Left colon (tissue), 2 donors: Measurements from ENCODE around the gene ZCCHC24. TPM values are rescaled to one million over a fixed set of nuclear protein-coding genes. Genes with fewer than 3 reads are reported as not detected.

Experiments used
- ATAC-seq: fragments of 200-7000 bp; cut with Tn5 transposase; one replicate; pipeline ENCODE4 v1.9.1; 2020; ENCODE audit warnings: mild to moderate bottlenecking, moderate library complexity
- DNase-seq, 2 donors: peaks; one replicate each; pipeline ENCODE4 v3.0.0-alpha.2; 2020
- intact Hi-C, 2 donors: fragments of 100-400 bp; cut with DNase I in 1 of 2; cut with micrococcal nuclease in 1 of 2; formaldehyde crosslinking; loops; one replicate each; pipeline versions ENCODE4 v1.11.2 to v1.14.0; 2022; cut with DNase I, micrococcal nuclease
- total RNA-seq, 2 donors: library from RNA; stranded (reverse); fragmentation: NEBNext Ultra II Directional; extraction: Animal tissue kit (Norgen Biotek cat#: 25700); gene quantifications; one replicate each; pipeline ENCODE4 v1.2.1, GENCODE V29; 2021
- donor health status: DM: no; HTN: no; CAD: no.
- donor health status: DM: yes; HTN: yes; CAD: no.

ZCCHC24 gene
- total RNA-seq, 2 donors from 2014 or later: 5.3 to 18.4 TPM

GRCh38 chr10:79381804-79382221 lies 63.6 kb downstream of the ZCCHC24 start:
- ATAC-seq (peak; percentile 55), DNase-seq (peak; percentile 53 to 76)
- intact Hi-C loops: no loop called here

- ATAC-seq (no peak), DNase-seq (peak in 1 of 2 donors; percentile 23)
- intact Hi-C loops: no loop called here
Measured at GRCh38 chr10:79380946-79381721, 64.3 kb downstream of the ZCCHC24 start.

- intact Hi-C loops: no loop called here
- DNase-seq (peak; percentile 20 to 41), ATAC-seq (peak; percentile 45)
Measured at GRCh38 chr10:79380125-79380945, 65.1 kb downstream of the ZCCHC24 start.

GRCh38 chr10:79379512-79380124 lies 65.8 kb downstream of the ZCCHC24 start:
- peak; percentile 21 to 39 for DNase-seq
- intact Hi-C loops: loop anchor here (5.0 to 10.0 kb wide), 2 partner anchors 88 to 105 kb away; no protein-coding TSS in a partner anchor
- no peak for ATAC-seq

DNA sequence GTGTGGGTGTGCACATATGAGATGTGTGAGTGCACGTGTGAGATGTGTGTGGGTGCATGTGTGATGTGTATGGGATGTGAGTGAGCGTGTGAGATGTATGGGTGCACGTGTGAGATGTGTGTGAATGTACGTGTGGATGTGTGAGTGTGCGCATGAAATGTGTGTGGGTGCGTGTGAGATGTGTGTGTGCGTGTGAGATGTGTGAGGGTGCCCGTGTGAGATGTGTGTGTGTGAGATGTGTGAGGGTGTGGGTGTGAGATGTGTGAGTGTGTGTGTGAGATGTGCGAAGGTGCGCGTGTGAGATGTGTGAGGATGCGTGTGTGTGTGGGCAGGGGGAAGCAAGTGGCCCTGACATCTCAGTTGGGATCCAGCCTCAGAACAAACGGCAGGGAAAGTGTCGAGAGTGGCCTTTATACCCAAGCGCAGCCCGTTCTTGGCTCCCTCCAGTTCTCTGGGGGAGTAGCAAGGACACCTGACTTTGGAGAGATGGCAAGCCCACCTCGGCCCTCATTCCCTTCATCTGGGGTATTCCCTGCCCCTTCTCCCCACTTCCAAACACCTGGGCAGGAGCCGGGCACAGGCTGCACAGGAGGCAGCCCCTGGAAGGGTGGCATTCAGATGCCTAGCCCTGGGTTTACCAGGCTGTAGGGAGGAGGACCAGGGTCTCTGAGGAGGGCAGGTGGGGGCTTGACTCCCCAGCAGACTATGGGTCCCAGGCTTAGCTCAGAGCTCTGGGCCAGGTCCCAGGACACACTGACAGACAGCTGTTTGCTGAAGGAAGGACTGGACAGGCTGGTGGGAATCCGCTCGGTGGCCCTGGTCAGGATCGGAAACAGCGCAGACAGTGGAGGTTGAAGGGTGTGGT lies 66.5 kb downstream of the ZCCHC24 start:
- no peak for ATAC-seq
- DNase-seq: peak in 1 of 2 donors; percentile 24
- intact Hi-C loops: loop anchor here (5.0 to 10.0 kb wide), 2 partner anchors 88 to 106 kb away; no protein-coding TSS in a partner anchor

GRCh38 chr10:79378383-79378646 lies 67.1 kb downstream of the ZCCHC24 start:
- DNase-seq: peak in 1 of 2 donors; percentile 3
- intact Hi-C loops: loop anchor here (5.0 to 10.0 kb wide), 2 partner anchors 89 to 106 kb away; no protein-coding TSS in a partner anchor
- no peak for ATAC-seq

- intact Hi-C loops: loop anchor here (5.0 to 10.0 kb wide), 2 partner anchors 90 to 107 kb away; no protein-coding TSS in a partner anchor
- ATAC-seq (no peak), DNase-seq (peak; percentile 2 to 12)
Measured at GRCh38 chr10:79377557-79378382, 67.7 kb downstream of the ZCCHC24 start.

GRCh38 chr10:79376751-79377556 lies 68.5 kb downstream of the ZCCHC24 start:
- intact Hi-C loops: loop anchor here (5.0 to 10.0 kb wide), 2 partner anchors 90 to 108 kb away; no protein-coding TSS in a partner anchor
- ATAC-seq (no peak), DNase-seq (peak in 1 of 2 donors; percentile 13)

- intact Hi-C loops: loop anchor here (5.0 to 10.0 kb wide), 2 partner anchors 91 to 109 kb away; no protein-coding TSS in a partner anchor
- peak in 1 of 2 donors; percentile 9 for DNase-seq
- ATAC-seq: no peak
Measured at GRCh38 chr10:79376078-79376628, 69.3 kb downstream of the ZCCHC24 start.

DNA sequence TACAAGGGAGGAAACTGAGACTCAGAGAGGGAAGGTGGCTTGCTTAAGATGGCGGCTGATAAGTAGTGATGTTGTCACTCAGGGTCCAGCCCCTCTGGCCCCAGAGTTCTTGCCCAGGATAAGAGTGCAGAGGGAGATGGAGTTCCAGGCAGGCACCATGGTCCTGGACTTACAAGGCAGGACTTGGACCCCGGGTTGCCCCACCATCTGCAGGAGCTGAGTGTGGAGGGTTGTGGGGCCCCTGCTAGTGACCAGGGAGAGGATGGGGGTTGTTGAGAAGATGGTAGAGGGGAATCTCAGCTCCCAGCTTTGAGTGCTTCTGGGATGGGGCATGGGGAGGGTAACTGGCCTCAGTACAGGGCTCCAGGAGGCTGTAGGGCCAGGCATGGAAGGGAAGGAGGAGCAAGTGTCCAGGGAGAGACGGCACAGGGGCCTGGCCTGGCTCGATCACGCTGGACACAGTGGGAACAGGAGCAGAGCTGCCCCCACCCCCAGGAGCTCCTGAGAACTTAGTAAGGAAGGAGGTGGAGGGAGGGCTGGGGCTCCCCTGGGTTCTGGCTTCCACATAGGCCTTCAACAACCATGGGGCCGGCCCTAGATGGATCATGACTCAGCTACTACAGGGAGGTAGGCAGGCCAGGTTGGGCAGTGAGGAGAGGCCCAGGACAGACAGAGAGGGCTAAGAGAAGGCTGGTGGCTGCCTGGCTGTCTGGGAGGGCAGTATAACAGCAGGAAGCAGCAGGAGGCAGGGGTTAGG lies 69.9 kb downstream of the ZCCHC24 start:
- ATAC-seq (no peak), DNase-seq (peak in 1 of 2 donors; percentile 28)

GRCh38 chr10:79374312-79375191 lies 70.9 kb downstream of the ZCCHC24 start:
- ATAC-seq (peak; percentile 84), DNase-seq (peak; percentile 65 to 78)
- intact Hi-C loops: loop anchor here (5.0 to 10.0 kb wide), 2 partner anchors 93 to 110 kb away; no protein-coding TSS in a partner anchor

More for the DNA sequence above, 69.9 kb downstream of the ZCCHC24 start:
- intact Hi-C loops: loop anchor here (5.0 to 10.0 kb wide), 2 partner anchors 92 to 109 kb away; no protein-coding TSS in a partner anchor

DNA sequence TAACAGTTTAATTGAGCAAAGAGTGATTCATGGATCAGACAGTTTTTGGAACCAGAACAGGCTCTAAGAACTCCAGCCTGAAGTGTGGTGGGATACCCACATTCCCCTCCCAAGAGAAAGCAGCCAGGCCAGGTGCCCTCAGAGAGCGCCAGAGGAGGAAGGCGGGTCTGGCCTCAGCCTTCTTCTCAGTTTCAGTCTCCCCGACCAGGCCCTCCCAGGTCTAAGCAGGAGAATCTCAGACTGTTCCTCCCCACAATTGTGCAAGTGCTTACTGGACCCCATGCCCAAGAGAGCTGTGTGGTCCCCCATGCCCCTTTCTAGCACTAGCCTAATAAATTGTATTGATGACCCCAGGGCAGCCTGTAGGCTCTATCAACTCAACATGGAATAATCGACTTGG lies 72.6 kb downstream of the ZCCHC24 start:
- peak in 1 of 2 donors; percentile 6 for DNase-seq

DNA sequence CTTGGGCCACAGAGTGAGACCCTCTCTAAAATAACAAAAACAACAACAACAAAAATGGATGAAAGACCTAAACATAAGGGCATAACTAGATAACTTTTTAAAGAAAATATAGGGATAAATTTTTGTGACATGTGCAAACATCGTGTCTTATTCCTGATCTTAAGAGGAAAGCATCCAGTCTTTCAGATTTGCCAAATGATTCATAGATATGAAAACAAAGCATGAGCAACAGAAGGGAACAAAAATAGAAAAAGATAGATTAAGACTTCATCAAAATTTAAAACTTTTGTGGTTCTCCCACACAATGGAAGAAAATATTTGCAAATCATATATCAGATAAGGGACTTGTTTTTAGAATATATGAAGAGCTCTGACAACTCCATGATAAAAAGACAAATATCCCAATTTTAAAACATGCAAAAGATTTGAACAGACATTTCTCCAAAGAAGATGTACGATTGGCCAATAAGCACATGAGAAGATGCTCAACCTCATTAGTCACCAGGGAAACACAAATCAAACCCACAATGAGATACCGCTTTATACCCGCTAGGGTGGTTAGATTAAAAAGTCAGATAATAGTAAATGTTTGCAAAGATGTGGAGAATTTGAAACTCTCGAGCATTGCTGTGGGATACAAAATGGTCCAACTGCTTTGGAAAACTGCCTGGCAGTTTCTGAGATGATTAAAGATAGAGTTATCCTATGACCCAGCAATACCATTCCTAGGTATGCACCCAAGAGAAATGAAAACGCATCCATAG lies 77.8 kb downstream of the ZCCHC24 start:
- intact Hi-C loops: no loop called here
- ATAC-seq: no peak

More for the DNA sequence above, 72.6 kb downstream of the ZCCHC24 start:
- ATAC-seq: no peak
- intact Hi-C loops: loop anchor here in 1 of 2 donors (10.0 kb wide), 1 partner anchor 112 kb away; no protein-coding TSS in a partner anchor

More for the DNA sequence above, 77.8 kb downstream of the ZCCHC24 start:
- DNase-seq: no peak
